GM21390 (cell line): ENCODE results near the gene IP6K1.
"Not testable (repeated sequence)": the region's sequence is repeated elsewhere in the genome, so short reads cannot be mapped to it uniquely, and the experiment has no call there.

Experiments used
- ATAC-seq: cut with Tn5 transposase; IDR thresholded peaks from one replicate; pipeline ENCODE4 v1.9.1; 2021; ENCODE audit not compliant: unreplicated experiment

Gene IP6K1

DNA sequence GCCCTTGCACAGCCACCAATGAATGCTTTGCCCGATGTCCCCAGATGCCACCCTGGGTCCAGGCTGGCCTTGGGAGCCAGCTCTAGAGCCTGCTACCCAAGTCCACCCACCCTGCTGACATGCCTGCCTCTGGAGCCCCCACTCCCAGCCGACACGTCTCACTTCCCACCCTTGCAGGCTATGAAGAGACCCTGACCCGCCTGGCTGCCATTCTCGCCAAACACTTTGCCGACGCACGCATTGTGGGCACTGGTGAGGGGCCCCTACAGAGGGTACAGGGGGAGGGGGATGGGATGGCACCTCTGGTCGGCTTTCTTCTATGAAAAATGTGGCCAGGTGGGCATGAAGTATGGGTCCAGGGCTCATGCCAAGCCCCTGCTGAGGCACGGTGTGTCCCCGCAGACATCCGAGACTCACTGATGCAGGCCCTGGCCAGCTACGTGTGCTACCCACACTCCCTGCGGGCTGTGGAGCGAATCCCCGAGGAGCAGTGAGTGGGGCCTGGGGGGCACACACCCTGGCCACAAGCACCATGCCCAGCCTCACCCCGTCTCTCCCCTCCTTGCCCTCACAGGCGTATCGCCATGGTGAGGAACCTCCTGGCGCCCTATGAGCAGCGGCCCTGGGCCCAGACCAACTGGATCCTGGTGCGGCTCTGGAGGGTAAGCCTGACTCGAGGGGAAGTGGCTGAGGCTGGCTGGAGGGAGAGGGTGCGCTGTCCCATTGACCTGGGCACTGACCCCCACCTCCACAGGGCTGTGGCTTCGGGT, 72.8 kb downstream of the IP6K1 start:
- no peak for ATAC-seq

DNA sequence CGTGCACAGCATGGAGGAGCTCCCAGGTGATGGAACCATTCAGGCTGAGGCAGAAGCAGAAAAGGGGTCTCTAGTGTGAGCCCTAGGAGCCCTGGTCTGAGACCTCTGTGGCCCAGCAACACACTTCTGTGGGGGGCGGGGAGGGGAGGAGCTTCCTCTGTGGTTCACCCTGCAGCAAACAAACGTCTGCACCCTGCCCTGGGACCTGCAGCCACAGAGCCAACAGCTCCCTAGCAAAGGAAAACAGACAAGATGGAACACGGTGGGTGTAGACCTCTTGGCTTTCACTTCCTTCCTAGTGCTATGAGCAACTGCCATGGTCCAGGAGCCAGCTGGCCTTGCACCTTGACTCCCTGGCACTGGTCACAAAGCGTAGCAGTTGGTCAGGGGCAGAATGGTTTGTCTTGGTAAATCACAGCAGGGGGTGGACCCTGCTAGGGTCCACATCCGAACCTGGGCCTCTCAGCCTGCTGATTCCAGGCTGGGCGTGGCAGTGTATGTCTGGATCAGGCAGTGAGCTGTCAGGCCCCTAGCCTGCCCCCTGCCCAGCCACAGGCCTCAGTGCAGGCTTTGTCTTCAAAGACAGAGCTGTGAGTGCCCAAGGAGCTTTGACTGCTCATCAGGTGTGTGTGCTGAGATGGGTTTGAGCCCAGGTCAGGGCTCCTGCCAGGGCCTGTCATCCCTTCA, 73.6 kb downstream of the IP6K1 start:
- no peak for ATAC-seq

DNA sequence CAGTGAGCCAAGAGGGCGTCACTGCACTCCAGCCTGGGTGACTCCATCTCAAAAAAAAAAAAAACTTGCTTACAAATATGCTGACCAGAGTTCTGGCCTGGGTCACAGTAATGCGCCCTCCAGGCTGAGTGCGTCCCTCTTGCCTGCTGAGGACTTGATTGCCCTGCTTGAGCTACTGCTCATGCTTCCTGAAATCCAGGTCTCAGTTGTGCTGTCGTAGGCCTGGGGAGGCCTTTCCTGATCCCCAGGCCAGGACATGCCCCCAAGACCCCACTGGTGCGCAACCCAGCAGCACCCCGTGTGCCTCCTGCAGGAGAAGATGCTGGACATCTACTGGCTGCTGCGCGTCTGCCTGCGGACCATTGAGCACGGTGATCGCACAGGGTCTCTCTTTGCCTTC, 74.2 kb downstream of the IP6K1 start:
- ATAC-seq, result no peak

DNA sequence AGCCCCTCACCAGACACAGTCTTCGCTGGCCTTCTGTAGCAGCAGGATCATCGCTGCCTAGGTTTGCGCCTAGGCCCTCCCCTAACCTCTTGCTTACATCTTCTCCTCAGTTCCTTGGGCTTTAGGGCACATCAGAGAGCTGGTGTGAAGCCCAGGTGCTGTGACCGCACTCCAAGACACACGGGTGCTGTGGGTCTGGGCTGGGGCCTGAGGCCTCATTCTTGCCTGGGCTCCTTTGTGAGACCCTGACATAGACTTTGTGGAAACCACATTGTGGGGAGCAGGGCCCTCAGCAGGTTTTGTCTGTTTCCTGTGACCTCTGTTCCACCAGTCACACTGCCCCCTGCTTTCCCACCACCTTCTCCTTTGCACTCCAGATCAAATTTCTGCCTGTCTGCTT, 74.9 kb downstream of the IP6K1 start:
- no peak for ATAC-seq

DNA sequence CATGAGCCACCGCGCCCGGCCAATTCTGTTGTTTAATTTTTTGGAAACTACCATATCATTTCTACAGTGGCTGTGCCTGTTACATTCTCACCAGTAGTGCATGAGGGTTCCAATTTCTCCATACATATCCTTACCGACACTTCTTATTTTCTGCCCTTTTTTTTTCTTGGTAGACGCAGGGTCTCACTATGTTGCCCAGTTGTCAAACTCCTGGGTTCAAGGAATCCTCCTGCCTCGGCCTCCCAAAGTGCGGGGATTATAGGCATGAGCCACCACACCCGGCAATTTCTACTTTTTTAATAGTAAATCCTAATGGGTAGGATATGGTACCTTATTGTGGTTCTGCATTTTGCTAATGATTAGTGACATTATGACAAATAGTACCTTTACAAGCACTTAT, 76.5 kb downstream of the IP6K1 start:
- ATAC-seq, result no peak

DNA sequence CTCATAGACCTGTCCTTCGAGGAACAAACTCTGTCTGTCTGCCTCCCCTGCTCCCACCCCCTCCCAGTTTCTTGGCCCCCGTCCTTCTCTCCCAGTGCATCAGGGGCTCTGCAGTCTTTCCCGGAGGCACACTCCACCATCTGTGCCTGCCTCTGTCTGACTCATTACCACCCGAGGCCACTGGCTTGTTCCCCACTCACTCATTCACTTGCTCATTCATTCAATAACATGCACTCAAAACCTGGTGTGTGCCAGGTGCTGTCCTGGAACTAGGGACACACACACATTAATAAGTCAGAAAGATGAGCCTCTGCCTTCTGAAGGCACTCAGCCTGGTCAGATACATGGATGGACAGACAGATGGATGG, 79.2 kb downstream of the IP6K1 start:
- ATAC-seq, result no peak

DNA sequence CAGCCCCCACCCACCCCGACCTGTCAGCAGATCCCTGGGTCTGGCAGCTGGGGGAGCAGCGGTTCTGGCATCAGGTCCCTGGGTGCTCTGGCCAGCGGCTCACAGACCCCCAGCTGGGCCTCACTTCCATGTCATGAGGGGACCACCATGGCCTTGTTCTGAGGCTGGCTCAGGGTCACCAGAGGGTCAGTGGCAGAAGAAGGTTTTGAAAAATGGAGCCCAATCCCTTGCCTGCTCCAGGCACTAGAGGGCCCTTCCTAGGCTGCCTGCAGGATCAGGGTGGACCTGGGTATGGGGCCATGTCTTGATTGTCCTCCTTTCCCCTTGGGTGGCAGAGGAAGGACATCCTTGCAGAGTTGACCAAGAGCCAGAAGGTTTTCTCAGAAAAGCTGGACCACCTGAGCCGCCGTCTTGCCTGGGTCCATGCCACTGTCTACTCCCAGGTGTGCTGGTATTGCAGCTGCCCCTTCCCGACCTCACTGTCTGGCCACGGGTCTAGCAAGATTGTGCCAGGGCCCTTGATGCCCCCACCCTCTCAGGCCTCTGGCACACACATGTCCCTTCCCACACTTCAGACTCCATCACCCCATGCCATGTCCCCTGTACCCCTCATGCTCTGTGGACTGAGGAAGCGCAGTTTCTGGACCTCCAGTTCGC, 79.8 kb downstream of the IP6K1 start:
- no peak for ATAC-seq

DNA sequence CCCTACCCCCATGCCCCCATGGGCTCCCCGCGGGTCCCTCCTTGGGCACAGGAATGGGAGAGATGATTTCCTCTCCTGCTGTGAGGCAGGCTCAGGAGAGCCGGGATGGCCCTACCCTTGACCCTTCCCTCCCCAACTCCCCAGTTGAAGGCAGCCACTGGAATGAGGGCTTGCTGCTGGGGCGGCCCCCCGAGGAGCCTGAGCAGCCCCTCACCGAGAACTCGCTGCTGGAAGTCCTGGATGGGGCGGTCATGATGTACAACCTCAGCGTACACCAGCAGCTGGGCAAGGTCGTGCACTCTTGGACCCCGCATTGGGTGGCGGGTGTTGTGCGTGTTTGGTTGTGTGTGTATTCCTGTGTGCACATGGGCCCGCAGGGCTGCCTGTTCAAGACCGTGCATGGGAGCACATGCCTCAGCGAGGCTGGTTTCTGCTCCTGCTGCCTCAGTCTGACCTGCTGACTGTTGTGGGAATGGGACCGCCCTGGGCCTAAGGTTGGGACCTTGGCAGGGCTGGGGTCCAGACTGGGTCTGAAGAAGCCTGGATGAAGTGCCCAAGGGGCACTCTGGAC, 80.9 kb downstream of the IP6K1 start:
- no peak for ATAC-seq

DNA sequence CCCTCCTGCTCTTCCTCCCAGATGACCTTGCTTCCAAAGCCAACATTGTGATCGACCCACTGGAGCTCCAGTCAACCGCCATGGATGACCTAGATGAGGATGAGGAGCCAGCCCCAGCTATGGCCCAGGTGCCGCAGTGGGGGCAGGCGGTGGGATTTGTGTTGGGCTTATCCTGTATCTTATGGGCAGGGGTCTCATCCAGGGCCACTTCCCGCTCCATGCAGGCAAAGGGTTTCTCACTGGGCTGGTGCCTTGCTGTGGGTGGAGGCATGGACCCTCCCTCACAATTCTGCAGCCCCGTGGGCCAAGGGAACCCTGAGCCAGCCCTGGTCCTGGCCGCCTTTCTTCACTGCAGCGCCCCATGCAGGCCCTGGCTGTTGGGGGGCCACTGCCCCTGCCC, 81.7 kb downstream of the IP6K1 start:
- ATAC-seq, result no peak

DNA sequence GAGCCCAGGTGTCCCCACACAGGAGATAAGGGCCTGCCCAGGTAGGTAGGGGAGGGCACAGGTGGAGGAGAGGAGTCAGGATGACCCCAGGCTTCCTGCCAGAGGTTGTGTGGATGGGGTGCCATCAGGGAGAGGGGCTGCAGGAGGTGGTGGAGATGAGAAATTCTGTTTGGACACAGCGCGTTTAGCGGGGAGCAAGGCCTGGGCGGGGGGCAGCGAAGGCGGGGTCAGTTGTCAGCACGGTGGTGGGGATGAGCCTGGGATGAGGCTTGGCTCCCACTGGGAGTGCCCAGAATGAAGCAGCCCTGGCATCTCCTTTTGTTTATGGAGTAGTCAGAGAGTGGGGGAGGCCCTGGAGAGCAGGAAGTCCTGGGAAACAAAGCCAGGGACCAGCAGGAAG, 82.4 kb downstream of the IP6K1 start:
- no peak for ATAC-seq

DNA sequence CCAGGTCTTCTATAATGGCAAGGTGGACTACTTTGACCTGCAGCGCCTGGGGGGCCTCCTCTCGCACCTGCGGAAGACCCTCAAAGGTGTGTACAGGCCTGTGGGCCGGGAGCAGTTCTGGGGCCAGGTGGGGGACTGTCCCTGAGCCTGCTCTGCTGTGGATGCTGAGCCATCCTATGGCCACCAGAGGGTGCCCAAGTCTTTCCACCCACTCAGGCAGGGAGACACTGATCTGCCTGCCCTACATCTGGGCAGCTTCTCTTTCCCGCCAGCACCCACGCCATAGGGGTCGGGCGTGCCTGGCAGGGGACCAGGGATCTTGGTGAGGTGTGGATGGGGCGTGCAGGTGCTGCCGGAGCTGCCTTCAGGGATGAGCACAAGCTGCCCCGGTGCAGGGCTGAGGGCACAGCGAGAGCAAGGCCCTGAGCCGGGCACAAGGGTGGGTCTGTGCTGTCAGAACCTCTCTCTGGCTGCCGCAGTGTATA, 82.9 kb downstream of the IP6K1 start:
- ATAC-seq, result no peak

DNA sequence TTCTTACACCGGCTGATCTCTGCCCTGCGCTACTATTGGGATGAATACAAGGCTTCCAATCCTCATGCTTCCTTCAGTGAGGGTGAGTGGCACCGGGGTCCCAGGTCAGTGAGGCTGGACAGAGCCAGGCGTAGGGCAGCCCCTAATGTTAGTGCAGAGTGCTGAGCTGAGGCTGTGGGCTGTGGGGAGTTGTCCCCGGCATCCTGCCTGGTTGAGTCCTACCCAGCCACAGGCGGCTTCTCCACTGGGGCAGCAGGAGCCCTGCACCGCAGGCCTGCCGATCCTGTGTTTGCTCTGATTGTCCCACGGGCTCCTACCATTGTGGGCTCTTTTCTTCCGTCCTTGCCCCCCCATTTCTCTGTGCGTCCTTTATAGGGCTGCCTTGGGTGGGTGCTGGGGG, 83.7 kb downstream of the IP6K1 start:
- ATAC-seq, result no peak

DNA sequence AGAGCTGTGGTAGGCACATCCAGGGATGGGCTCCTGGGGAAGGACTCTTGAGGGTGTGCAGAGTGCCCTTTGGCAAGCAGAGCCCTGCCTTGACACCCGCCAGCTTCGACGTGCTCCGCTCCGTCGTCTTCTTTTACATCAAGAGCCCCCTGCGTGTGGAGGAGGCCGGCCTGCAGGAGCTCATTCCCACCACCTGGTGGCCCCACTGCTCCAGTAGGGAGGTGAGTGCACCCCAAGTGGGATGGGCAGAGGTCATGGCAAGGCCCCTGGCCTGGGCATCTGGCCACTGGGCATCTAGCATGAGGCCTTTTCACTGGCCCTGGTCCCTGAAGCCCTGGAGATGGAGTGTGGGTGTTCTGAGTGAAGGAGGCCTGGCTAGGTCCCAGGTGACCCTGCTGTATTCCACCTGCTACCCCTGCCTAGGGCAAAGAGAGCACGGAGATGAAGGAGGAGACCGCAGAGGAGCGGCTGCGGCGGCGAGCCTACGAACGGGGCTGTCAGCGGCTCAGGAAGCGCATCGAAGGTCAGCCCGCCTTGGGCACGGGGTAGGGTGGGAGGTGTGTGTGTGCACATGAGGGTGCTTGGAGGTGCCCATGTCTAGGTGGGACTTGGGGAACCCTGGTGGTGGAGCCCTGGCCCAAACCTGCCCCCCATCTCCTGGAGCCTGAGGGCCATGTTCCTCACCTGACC, 84.8 kb downstream of the IP6K1 start:
- ATAC-seq, result no peak

DNA sequence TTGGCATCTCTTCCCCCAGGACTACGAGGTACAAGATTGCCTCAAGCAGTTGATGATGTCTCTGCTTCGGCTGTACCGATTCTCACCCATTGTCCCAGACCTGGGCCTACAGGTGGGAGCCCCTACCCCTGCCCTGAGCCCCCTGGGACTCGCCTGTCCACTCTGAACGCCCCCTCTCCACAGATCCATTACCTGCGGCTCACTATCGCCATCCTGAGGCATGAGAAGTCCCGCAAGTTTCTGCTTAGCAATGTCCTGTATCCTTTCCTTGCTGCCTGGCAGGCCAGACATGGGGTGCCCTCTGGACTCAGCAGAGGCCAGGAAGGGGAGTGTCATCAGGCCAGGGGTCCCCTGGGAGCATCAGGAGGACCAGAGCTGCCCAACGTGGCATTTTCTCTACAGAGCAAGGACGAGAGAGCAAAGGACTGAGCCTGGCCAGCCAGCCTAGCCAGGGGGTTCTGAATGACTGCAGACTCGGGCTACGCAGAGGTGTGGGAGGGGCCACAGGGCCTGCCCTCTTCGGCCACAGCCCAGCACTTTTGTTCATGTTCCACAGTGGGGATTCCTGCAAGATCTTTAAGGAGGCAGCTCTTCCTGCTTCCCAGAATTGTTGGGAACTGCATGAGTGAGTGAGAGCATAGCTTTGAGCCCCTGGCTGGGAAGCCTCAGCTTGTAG, 85.8 kb downstream of the IP6K1 start:
- no peak for ATAC-seq

DNA sequence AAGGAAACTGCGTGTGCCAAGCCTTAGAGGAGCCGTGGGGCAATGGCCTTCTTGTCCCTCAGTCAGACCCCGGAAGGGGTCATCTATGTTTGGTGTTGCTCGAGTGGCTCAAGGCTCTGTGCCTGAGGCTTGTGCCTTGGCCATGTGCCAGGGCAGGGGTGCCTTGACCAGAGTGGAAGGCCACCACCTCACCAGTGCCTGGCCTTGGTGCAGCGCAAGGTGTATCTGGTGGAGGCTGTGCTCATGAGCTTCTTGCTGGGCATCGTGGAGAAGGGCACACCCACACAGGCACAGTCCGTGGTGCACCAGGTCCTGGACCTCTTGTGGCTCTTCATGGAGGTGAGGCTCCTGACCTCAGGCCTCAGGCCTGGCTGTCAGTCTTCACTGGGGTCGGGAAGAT, 86.3 kb downstream of the IP6K1 start:
- ATAC-seq, result no peak

DNA sequence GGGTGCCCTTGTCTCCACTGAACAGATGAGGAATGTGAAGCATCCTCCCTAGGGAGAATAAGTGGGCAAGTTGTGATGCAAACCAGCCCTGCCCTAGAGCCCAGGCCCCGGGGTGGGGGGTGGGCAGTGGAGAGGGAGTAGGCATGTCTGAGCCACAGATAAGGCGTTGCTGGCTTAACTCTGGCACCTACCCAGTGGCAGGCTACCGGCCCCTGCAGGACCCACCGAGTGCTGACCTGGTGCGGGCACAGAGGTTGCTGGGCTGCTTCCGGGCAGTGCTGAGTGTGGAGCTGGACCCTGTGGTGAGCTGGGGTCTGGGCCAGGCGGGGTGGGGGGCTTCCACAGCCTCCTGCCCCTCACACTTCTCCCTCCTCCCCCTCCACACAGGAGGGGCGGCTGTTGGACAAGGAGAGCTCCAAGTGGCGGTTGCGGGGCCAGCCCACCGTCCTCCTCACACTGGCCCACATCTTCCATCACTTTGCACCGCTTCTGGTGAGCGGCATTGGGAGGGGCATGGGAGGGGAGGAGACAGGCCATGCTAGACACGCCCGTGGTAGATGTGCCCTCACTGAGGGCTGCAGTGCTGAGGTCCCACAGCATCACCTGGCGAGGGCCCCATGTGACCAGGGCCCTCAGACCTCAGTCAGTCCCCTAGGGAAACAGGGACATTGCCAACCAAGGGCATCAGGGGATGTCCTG, 86.9 kb downstream of the IP6K1 start:
- no peak for ATAC-seq

DNA sequence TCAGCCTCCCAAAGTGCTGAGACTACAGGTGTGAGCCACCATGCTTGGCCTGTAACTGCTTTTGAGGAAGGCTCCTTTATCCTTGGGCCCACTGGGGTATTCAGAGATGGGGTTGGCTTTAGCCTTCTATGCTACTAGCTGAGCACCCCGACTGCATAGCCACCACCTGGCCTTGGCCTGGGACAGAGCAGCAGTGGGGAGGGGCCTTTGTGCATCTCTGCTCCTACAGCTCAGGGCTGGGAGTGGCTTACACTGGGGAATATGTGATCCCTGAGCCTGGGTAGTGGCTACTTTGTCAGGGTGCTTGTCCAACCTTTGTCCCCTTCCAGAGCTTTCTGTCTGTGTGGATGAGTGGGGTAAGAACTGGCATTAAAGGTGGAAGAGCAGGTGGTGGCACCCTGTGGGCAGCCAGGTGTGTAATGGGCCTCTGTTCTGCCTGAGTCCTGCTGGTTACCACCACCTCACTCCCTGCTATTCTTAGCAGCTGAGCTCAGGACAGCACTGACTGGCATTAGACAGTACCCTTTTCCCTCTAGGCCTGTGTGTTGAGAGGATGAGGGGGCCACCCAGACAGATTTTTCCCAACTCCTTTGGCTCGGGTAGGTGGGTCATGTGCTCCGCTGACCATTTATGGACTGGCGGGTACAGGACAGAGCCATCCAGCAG, 90.9 kb downstream of the IP6K1 start:
- ATAC-seq, result not testable (repeated sequence)

DNA sequence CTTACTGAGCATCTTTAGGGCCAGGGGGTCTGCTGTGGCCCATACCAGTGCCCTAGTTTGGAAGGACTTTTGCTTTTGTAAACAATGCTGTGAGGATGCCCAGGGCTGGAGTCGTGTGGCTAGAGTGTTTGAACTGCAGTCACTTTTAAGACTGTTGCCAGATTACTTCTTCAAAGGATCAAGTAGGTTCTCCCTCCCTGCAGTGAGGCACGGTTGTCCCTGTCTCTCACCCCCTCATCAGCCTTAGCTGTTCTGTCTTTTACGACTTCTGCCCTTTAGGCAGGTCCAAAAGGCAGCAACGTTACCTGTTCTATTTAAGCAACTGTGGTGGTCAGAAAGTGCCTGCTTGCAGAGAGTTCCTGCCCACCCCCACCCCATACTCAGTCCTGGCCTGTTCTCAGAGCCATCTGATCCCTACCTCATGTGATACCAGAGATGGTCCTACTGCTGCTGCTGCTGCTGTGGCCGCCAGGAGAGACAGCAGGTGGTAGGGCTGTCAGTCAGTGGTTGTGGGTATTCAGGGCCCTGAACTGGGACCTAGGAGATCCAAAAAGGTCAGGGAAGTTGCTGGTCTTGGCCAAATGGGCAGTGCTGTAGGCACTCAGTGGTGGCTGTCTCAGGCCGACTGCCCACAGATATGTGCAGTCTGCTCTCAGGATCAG, 91.8 kb downstream of the IP6K1 start:
- ATAC-seq, result not testable (repeated sequence)

DNA sequence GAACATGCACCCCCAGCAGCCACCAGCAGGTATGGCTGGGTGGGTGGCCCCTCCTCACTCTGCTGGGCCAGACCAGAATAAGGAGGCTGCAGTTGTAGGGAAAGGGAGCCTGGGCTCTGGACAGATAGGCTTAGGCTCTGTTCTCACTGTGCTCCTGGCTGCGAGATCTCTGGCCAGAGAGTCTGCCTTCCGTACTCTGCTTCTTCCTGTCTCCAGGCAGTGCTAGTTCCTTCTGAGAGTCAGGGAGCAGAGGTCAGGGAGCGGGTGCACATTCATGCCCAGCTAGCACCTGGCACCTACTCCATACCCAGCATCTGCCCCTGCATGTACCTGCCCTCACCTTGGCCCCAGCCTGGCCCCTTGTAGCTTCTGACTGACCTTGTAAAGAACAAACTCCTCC, 94.9 kb downstream of the IP6K1 start:
- ATAC-seq, result not testable (repeated sequence)
